Fibroblast of gingiva (primary cell): Measurements from ENCODE around the gene PRSS1.
"Not testable (repeated sequence)": the region's sequence is repeated elsewhere in the genome, so short reads cannot be mapped to it uniquely, and the experiment has no call there.

Experiments used
- DNase-seq: peaks from one replicate; pipeline ENCODE4 v3.0.0-alpha.2; 2011; ENCODE audit warnings: low read depth

Gene PRSS1

GRCh38 chr7:142749218-142749993 lies at the start of gene PRSS1:
PRSS1 (plus strand) TSS chr7:142749472; CDS start chr7:142749485, 13 bp downstream.
- no peak for DNase-seq

GRCh38 chr7:142700935-142701334 lies 48.3 kb upstream of the PRSS1 start:
- DNase-seq, result not testable (repeated sequence)

GRCh38 chr7:142703655-142704305 lies 45.5 kb upstream of the PRSS1 start:
- no peak for DNase-seq

- not testable (repeated sequence) for DNase-seq
These were observed 40.5 kb upstream of the PRSS1 start for GRCh38 chr7:142708726-142709125.

GRCh38 chr7:142709921-142710320 lies 39.4 kb upstream of the PRSS1 start:
- no peak for DNase-seq

- DNase-seq, result no peak
These were observed 38.1 kb upstream of the PRSS1 start for GRCh38 chr7:142711196-142711595.

GRCh38 chr7:142711746-142712616 lies 37.3 kb upstream of the PRSS1 start:
- no peak for DNase-seq

GRCh38 chr7:142712617-142712957 lies 36.7 kb upstream of the PRSS1 start:
- DNase-seq, result no peak

- DNase-seq, result no peak
These were observed 34.9 kb upstream of the PRSS1 start for GRCh38 chr7:142714375-142714774.

- no peak for DNase-seq
These were observed 32.7 kb upstream of the PRSS1 start for GRCh38 chr7:142716596-142716995.

GRCh38 chr7:142717453-142717852 lies 31.8 kb upstream of the PRSS1 start:
- DNase-seq, result no peak

- no peak for DNase-seq
These were observed 31.0 kb upstream of the PRSS1 start for GRCh38 chr7:142718313-142718712.

- no peak for DNase-seq
These were observed 29.0 kb upstream of the PRSS1 start for GRCh38 chr7:142720172-142720773.

- no peak for DNase-seq
These were observed 28.3 kb upstream of the PRSS1 start for GRCh38 chr7:142720986-142721385.

- no peak for DNase-seq
These were observed 27.0 kb upstream of the PRSS1 start for GRCh38 chr7:142722248-142722794.

GRCh38 chr7:142733271-142733670 lies 16.0 kb upstream of the PRSS1 start:
- no peak for DNase-seq

GRCh38 chr7:142739923-142740492 lies 9.3 kb upstream of the PRSS1 start:
- DNase-seq, result no peak

- DNase-seq, result no peak
These were observed 8.5 kb upstream of the PRSS1 start for GRCh38 chr7:142740786-142741185.

- not testable (repeated sequence) for DNase-seq
These were observed 7.3 kb upstream of the PRSS1 start for GRCh38 chr7:142741932-142742331.

GRCh38 chr7:142745091-142745635 lies 4.1 kb upstream of the PRSS1 start:
- DNase-seq, result no peak

GRCh38 chr7:142745745-142746144 lies 3.5 kb upstream of the PRSS1 start:
- no peak for DNase-seq
